Caki2 (cell line): ENCODE data around the gene GALNT10. TPM values are rescaled to one million over a fixed set of nuclear protein-coding genes. Genes with fewer than 3 reads are reported as not detected.

ENCODE experiments used
- DNase-seq: peaks from one replicate; pipeline ENCODE4 v3.0.0-alpha.2; 2015; ENCODE audit warnings: low read depth
- in situ Hi-C: cut with HindIII; loops from 2 replicates; pipeline ENCODE4 v1.10.0; 2016; ENCODE audit warnings: low sequenced_read_pairs, low pct_unique_long_range_greater_than_20kb, mixed read lengths
- total RNA-seq: library from RNA; depleted of rRNA; stranded (reverse); fragments of >200 nt; shearing (Covaris generic); gene quantifications from 2 replicates; pipeline ENCODE4 v1.2.3, GENCODE V29; 2014; ENCODE audit warnings: low replicate concordance

Gene GALNT10
- total RNA-seq, 1 experiment from 2014 or later = 19.8 TPM

DNA sequence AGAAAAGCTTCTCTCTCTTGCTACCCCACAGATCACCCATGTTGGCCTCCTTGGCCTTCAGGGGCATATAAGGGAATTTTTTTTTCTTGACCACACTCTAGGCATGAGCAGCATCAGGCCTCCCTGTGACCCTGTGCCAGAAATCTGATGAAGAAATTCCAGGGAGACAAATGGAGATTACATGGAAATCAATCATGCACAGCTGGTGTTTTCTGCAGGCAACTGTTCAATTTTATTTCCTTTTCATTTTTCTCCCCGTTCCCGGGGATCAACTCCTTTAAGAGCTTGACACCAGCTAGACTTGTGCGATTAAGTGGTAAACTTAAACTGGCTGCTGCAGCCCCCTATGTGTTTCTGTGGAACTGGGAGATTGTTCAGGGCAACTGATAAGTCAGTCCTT, 59.3 kb downstream of the GALNT10 start:
- in situ Hi-C loops = no loop called here
- no peak for DNase-seq

DNA sequence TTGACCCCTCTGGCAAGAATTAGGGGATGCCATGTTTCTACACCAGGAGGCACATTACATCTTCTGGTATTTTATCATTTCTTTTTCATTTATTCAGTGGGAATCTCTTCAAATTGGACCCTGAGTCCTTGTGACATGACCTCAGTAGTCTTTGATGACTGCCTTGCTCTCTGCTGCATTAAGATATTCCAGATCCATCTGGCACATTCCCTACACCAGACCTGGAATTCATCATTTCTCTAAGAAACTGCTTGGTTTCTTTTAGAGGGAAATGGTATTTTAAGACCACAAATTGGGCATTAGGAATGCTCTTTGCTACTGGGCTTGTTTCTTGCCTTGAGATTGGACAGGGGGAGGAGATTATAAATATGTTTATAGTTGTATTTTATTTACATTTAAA, 61.0 kb downstream of the GALNT10 start:
- in situ Hi-C loops = no loop called here
- no peak for DNase-seq

DNA sequence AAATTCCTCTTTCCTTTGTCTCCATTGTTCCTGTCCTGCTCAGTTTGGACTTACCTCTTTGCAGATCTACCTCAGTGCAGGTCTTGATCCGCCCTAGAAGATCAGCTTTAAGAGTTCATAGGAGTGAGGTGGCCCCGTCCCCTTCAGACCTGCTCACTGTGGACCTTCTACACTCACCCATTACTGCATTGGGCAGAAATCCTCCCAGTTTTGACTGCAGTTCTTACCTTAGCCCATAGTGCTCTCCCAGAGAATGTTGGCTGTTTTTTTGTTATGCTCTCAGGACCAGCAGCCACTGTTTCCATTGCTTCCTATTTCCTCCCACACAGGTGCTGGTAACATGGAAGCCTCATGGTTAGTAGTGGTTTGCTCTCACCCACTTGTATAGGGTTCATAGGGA, 63.3 kb downstream of the GALNT10 start:
- DNase-seq = no peak
- in situ Hi-C loops = no loop called here

DNA sequence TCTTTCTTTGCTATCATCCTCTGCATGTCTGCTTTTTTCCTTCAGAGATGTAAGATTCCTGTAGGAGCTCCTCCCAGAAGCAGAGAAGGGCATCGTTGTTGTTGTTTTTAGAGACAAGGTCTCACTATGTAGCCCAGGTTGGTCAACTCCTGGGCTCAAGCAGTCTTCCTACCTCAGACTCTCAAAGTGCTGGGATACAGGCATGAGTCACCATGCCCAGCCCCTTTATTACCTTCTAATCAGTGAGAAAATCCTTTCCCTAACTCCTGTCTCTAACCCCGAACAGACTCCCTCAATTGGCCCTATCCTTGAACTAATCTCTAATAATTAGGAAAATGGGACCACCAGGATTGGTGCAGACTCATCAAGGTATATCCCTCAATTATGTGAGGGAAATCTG, 64.4 kb downstream of the GALNT10 start:
- in situ Hi-C loops = no loop called here
- no peak for DNase-seq

DNA sequence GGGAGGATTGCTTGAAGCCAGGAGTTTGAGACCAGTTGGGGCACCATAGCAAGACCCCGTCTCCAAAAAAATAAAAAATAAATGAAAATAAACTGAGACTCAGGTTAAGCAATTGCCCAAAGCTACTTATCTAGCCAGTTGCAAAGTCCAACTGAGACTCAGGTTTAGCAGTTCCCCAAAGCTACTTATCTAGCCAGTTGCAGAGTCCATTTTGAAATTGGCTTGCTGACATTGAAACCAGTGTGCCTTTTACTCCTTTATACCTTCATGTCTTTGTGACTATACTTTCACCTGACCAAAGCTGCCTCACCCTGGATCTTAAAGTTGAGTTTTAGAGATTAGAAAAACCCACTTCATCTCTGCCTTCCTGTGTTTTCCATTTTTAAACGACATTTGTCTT, 66.5 kb downstream of the GALNT10 start:
- in situ Hi-C loops = no loop called here

DNA sequence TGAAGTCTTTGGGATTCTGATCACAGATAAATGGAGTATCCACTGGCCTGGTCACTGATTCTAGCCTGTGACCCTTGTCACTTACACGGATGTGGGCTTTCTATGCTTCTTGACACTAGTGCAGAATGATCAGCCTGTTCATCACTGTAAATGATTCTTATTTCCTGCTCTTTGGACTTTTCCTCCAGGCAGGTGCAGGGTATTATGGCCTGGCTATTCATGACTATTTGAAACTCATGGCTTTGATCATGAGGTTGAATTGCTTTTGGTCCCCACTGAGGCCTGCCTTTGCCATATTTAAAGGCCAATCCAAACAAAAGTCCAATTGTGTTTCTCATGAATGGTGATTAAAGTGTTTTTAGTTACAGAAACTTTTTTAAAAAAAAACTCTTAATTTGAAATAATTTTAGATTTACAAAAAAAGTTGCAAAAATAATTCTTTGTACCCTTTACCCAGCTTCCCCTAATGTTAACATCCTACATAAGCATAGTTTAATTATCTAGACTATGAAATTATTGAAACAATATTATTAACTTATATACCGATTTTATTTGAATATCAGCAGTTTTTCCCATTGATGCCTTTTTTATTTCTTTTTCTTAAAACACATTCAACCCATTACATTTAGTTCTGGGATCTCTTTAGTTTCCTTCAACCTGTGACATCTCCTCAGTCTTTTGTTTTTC, 68.1 kb downstream of the GALNT10 start:
- DNase-seq = no peak
- in situ Hi-C loops = no loop called here

More for the DNA sequence above, 66.5 kb downstream of the GALNT10 start:
- DNase-seq = no peak

DNA sequence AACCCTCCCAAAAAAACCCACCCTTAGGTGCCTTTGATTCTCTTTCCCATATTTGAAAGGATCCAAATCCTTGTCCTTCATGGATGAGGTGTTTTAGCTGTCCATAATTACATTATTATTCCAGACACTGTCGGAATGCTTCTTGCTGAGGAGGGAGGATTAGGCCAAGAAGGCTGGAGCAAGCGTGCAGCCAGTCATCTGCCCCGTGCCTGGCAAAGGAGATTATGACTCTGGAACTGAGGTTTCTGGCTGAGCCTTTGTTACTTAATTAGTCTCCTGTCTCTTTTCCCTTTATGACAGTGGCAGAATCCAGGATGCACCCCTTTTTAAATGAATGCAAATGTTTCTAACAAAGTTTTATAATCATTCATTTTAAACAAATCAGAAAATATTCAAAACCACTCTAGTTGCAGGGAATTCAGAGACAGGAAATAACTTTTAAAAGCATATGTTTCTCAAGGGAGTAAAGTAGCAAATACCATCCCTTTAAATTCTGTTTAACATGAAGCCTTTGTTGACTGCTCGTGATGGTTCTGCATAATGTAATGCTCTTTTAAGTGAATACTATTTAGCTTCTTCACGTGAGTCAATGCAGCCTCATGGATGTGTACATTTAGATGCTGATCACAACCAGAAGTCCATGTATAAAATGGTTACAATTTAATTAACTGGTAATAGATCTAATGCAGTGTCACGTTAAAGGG, 69.8 kb downstream of the GALNT10 start:
- in situ Hi-C loops = no loop called here
- DNase-seq = no peak

DNA sequence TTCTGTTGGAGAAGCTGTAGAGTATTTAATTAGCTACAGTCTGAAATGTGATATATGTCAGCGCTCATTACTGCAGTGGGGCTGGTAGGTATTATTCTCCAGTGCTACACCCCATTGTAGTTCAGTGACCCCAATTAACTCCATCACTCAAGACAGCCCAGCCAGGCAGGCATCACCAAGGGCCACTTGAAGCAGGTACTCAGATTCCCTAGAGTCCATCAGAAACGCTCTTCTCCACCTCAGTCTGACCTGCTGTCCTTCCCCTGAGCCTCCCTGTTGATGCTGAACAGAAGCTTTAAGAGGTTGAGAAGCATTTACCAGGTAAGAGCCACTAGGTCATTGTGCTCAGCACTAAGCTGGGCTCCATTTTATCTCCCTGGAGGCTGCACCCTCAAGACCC, 71.8 kb downstream of the GALNT10 start:
- DNase-seq = no peak
- in situ Hi-C loops = no loop called here

DNA sequence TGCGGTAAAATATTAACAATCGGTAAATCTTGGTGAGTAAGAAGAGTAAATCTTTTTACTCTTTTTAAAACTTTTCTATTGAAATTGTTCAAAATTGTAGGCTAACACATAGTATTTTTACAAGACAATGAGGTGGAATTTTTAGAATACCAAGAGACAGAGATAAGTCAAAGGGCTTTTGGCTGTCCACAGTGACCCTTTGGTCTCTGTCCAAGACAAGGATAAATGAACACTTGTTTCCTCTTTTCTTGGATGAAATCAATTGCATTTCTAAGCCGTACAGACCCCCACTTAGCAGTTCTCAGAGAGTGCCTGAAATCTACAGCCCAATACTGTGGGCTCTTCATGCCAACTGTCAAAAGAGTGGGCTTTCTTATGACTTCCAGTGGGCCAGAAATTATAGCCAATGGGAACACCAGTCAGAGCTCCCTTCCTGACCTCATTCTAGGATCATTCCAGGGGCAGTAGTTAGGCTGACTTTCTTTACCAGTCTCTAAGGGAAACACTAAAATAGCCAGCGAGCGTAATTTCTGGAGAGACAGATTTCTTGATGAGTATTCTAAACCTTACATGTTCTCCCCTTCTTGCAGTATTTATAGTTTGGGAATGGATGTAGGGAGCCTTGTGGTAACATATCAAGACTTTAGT, 74.1 kb downstream of the GALNT10 start:
- DNase-seq = no peak
- in situ Hi-C loops = no loop called here

DNA sequence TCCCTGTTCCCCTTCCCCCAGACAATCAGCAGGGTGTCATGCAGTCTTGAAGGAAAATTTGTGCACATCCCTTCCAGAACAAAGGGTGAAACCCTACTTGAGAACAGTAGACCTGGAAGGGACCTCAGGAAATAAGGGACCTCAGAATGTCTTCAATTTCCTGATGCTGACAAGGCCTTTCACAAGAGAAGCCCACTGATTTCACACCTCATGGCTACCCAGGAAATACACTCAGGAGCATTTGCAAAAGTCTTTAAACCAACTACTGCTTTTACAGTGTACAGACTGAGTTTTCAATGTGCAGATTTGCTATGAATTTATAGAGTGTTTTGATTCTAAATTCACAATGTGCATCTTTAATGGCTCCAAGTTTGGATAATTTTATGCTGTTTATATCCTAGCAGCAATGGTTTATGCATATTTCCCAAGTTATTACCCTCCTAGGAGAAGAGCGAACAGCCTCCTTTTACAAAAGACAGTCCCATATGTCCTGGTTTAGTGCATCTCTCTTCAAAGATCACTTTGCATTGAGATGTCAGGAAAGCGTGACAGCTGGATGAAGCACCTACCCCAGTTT, 74.8 kb downstream of the GALNT10 start:
- no peak for DNase-seq
- in situ Hi-C loops = no loop called here

DNA sequence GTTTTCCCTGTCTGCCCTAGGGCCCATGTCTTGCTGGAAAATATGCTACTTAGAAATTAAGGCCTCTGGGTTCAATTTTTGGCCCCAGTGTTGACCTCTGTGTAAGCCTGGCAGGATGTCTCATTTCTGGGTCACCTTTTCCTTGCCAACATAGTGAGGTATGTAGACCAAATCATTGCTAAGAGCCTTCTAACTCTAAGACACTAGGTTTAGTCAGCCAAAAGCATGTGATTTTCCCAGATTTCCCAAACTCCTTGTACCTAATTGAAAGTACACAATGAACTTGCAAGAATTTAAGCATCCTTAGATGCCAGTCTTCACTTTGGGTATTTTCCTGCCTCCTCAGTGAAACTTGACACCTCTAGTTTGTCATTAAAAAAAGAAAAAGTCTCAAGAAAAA, 77.0 kb downstream of the GALNT10 start:
- in situ Hi-C loops = no loop called here
- DNase-seq = peak; percentile 57

DNA sequence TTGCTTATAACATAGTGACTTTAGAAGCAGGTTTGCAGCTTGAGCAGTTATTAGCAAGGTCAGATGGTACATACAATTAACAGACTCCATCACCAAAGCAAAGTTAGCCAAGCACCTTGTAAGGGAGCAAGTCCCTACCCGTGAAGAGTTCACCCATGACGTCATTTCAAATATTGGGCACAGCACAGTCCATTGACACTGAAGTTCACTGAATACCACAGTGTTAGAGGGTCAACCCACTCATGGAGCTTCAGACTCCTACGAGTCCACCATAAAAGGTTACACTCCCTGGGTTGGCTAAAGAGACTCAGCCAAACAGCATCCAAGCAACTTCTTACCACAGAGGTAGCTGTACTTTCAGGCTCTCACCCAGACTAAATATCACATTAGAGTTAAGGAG, 77.5 kb downstream of the GALNT10 start:
- in situ Hi-C loops = no loop called here
- no peak for DNase-seq

DNA sequence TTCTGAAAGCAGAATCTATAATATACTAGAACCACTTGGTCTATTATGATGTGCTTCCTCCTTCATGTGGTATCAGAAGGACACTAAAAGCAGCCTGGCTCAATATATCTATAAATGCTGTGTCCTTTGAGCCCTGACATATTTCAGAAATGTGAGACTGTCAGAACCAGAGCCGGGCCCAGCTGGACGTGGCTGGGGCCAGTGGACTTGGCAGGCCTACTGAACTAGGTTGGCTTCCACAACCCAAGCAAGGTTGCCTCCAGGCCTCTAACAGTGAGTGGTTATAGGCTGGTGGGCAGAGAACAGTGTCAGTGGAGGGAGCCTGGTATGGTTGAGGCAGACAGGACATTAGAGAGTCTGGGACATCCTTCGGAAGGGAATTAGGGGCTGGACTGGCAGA, 78.9 kb downstream of the GALNT10 start:
- in situ Hi-C loops = no loop called here
- no peak for DNase-seq

DNA sequence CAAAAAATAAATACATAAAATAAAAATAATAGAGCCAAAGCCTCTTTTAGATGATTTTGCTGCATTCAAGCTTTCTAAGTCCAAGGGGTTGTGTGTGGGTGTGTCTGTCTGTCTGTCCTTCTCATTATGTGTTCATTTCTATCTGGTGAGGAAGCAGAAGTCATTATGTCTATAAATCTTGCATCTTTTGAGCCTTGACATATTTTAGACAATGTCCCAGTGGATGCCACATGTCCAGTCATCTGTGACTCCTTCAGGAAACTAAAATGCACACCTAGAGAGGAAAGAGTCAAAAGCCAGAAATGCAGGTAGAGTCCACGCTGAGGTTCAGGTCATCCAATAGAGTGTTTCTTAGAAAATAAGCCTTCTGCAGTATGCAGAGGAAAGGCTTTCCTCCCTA, 80.9 kb downstream of the GALNT10 start:
- in situ Hi-C loops = no loop called here
- DNase-seq = no peak

DNA sequence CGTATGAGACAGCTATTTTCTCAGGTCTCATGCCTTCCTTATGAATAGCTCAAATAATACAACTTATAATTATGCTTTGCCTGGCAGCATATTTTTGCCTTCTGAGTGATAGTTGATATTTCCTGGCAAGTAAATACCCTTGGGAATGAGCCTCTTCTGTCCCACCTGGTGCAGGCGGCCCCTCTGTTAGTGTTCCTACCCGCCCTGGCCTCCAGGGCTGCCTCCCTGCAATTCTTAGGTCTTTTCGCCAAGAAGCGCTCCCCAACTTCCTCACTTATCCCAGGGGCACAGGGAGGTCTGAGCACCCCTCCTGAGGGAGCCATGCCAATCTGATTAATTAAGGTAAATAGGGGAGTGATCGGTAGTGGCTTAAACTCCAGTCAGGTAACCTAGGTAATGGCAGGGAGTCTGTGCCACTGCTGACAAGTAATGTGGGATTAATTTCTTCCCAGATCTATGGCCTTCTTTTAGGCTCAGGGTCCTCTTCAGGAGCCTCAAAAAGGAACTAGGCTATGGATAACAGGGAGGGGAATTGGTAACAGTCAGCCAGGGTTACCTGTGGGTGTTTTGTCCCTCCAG, 81.5 kb downstream of the GALNT10 start:
- DNase-seq = no peak
- in situ Hi-C loops = no loop called here

DNA sequence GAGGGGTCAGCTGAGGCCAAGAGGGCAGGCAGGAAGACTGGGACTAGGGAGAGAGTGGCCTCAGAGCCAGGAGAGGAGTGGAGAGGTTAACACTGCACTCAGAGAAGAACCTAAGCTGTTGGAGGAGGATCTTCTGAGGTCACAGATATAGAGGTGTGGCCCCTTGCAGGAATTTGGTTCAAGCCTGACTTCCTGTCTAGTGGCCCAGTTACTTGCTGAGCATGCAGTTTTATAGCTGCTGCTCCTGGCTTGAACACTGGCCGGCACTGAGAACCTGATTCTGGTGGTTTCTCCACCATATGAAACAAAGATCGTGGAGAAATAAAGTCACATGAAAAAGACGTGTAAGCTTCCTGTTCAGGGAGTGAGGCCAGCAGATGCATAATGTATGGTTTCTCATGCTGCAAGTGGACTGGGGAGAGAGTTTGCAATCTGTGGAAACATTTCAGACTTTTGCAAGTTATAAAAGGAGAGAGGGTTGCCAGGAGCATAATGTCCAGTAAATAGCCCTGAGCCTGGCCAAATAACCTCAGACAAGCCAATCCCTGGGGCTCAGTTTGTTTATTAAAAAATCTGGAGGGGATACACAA, 82.6 kb downstream of the GALNT10 start:
- in situ Hi-C loops = no loop called here
- no peak for DNase-seq

DNA sequence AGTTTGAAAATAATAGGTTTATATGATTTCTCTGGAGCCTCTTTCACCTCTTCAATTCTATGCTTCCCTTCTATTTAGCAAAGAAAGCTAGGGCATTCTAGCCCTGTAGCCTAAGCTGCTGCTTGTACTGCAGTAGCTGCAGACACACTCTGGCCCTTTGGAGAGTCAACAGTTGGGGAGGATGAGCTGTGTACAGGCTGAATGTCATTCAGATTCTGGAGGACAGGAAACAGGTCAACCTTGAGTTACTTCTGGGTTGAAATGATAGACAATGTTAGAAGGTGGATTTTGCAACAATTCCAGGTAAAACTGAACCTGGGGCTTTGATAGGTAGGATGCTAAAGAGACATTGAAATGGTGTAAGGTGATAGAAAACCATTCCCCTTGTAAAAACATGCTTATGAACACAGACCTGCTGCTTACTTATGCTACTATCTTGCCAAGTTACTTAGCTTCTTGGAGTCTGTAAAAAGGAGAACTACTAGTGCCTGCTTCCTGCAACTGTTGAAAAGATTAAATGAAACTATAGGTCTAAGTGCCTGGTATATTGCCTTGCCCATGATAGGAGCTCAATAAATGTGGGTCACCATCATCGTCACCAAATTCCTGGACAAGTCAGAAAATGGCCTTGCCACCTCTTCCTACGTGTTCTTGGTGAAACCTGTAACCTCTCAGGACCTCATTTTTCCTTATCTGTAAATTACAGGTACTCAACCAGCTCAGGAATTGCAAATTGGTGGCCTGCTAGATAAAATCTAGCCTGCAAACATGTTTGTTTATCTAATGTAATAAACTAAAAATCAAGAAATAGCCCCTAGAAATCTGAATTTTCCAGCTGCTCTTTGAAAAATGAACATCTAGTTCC, 83.7 kb downstream of the GALNT10 start:
- in situ Hi-C loops = no loop called here
- no peak for DNase-seq

DNA sequence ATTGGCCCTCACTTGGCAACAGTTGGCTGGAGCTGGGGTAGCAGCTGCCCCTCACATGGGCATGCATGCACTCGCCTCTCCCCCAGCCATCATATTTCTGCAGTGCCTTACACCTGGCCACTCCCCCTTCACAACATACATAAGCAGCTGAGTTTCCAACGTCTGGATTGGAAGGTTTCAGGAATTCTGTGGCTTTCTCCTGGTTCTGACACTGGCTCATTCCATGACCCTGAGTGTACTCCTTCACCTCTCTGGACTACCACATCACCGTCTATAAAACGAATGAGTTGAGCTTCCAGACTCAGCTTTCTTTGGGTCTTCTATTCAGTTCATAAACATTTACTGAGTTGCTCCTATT, 84.3 kb downstream of the GALNT10 start:
- in situ Hi-C loops = no loop called here
- DNase-seq = no peak
